Panc1 (cell line): ENCODE results near the gene PRPS2. TPM values are rescaled to one million over a fixed set of nuclear protein-coding genes. Genes with fewer than 3 reads are reported as not detected.

Experiments used
- ATAC-seq: fragments of 200-7000 bp; cut with Tn5 transposase; 2 replicates; pipeline ENCODE4 v1.9.1; 2020; ENCODE audit warnings: mild to moderate bottlenecking, moderate library complexity
- BruUV-seq: library from RNA; stranded (reverse); fragments of 400-500 nt; replicated peaks from 2 replicates; lab custom pipeline; 2021; lab: Mats Ljungman, UMichigan
- CTCF ChIA-PET: fragments of 300-600 bp; sonication (Branson Sonifier 250); formaldehyde crosslinking; loops from one replicate; lab custom pipeline; 2022; ENCODE audit warnings: antibody characterized with exemption; lab: Charles Lee
- POLR2A ChIA-PET: fragments of 300-600 bp; sonication (Branson Sonifier 250); formaldehyde crosslinking; loops from one replicate; lab custom pipeline; 2022; ENCODE audit warnings: antibody characterized with exemption; lab: Charles Lee
- DNase-seq: peaks from one replicate; pipeline ENCODE4 v3.0.0-alpha.2; 2010; ENCODE audit warnings: low read depth, low spot score
- H3K27ac ChIP-seq: 2 replicates; pipeline ENCODE4 v1.5.1; 2011; ENCODE audit warnings: mild to moderate bottlenecking, low read length, inconsistent platforms
- H3K27me3 ChIP-seq: fragments of 200-500 bp; sonication (Bioruptor generic); 2 replicates; pipeline ENCODE4 v1.6.0; 2014; ENCODE audit warnings: low read length, inconsistent platforms; ENCODE audit not compliant: control insufficient read depth, insufficient read depth
- H3K36me3 ChIP-seq: fragments of 200-500 bp; sonication (Bioruptor generic); 2 replicates; pipeline ENCODE4 v1.5.1; 2014; ENCODE audit warnings: inconsistent platforms, mild to moderate bottlenecking, low read length, moderate library complexity; ENCODE audit not compliant: control insufficient read depth, insufficient read depth
- H3K4me1 ChIP-seq: 2 replicates; pipeline ENCODE4 v1.5.1; 2011; ENCODE audit warnings: inconsistent platforms, mild to moderate bottlenecking, low read length, moderate library complexity; ENCODE audit not compliant: control insufficient read depth, insufficient read depth
- H3K4me3 ChIP-seq, 2 experiments: 2 replicates each; pipeline ENCODE4 v1.5.1; 2011 to 2012; ENCODE audit warnings: low read depth in 2 of 2, low read length in 2 of 2, mild to moderate bottlenecking in 2 of 2, inconsistent platforms in 1 of 2, moderate library complexity in 1 of 2
- H3K9me3 ChIP-seq: fragments of 200-500 bp; sonication (Bioruptor generic); 2 replicates; pipeline ENCODE4 v1.5.1; 2014; ENCODE audit warnings: low read depth, mild to moderate bottlenecking, inconsistent platforms, low read length, moderate library complexity; ENCODE audit not compliant: control insufficient read depth, insufficient read depth
- POLR2AphosphoS5 ChIP-seq: IDR thresholded peaks from 2 replicates; pipeline ENCODE4 v1.6.1; 2012; ENCODE audit warnings: mild to moderate bottlenecking, low read depth, low read length, moderate library complexity
- REST ChIP-seq, 2 experiments: IDR thresholded peaks; 2 replicates each; pipeline ENCODE4 v1.6.1; 2011 to 2012; ENCODE audit warnings: low read depth in 2 of 2, control low read depth in 1 of 2, low read length in 1 of 2, mild to moderate bottlenecking in 1 of 2, moderate library complexity in 1 of 2; ENCODE audit not compliant: insufficient read depth in 1 of 2
- SIN3A ChIP-seq: IDR thresholded peaks from 2 replicates; pipeline ENCODE4 v1.6.1; 2012; ENCODE audit warnings: low read depth, mild to moderate bottlenecking, low read length, moderate library complexity, borderline replicate concordance; ENCODE audit not compliant: insufficient read depth
- TCF7L2 ChIP-seq: IDR thresholded peaks from 2 replicates; pipeline ENCODE4 v1.6.1; 2011; ENCODE audit warnings: mild to moderate bottlenecking, low read depth, low read length, inconsistent platforms
- in situ Hi-C: cut with HindIII; loops from 2 replicates; pipeline ENCODE4 v1.10.0; 2016; ENCODE audit warnings: low sequenced_read_pairs, low pct_unique_long_range_greater_than_20kb
- intact Hi-C: fragments of 100-400 bp; cut with micrococcal nuclease; formaldehyde crosslinking; loops from one replicate; pipeline ENCODE4 v1.10.0; 2022; ENCODE audit not compliant: unreplicated experiment
- total RNA-seq: library from RNA; stranded (reverse); gene quantifications from one replicate; pipeline ENCODE4 v1.2.1, GENCODE V29; 2021; ENCODE audit not compliant: unreplicated experiment
- TF ChIP-seq, protein P1 (sequence below): fragments of 450-650 bp; IDR thresholded peaks from 2 replicates; pipeline ENCODE4 v1.5.1; 2017; ENCODE audit warnings: mild to moderate bottlenecking

PRPS2 gene
- total RNA-seq, 1 experiment from 2014 or later, result 28.4 TPM

DNA sequence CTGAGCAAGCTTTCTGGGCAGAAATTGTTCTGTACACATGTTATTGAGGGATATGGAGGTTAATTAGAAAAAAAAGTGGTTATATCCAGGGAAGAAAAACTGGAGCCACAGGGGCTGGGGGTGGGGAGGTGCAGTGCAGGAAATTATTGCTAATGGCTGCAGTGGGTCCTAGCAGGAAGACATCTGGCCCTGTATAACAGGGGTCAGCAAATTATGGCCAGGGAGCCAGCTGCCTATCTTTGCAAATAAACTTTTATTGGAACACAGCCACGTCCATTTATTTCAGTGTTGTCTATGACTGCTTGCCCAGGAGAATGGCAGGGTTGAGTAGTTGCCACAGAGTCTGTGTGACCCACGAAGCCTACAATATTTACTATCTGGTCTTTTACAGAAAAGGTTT is 23.4 kb upstream of the PRPS2 start:
- Histone ChIP-seq H3K27me3 (no peaks in the 10 kb centered on the region), H3K36me3 (no peaks in the 10 kb centered on the region), H3K27ac (no peak overlapping the region), H3K4me3 (no peak overlapping the region), H3K9me3 (no peaks in the 10 kb centered on the region), H3K4me1 (no peaks in the 10 kb centered on the region)
- in situ Hi-C loops, result no loop called here
- no TSS peak for BruUV-seq
- ATAC-seq (no peak), DNase-seq (no peak)
- ChIA-PET POLR2A (no interaction called here), CTCF (no interaction called here)
- no peak for TF ChIP-seq TCF7L2
- TF ChIP-seq REST (IDR thresholded peaks at IDR 0.05; ENCODE audit: insufficient read depth in 1 of 2, low read depth in 2 of 2, low read length in 1 of 2), result no peak
- TF ChIP-seq SIN3A, result no peak
- TF ChIP-seq, protein P1, sequence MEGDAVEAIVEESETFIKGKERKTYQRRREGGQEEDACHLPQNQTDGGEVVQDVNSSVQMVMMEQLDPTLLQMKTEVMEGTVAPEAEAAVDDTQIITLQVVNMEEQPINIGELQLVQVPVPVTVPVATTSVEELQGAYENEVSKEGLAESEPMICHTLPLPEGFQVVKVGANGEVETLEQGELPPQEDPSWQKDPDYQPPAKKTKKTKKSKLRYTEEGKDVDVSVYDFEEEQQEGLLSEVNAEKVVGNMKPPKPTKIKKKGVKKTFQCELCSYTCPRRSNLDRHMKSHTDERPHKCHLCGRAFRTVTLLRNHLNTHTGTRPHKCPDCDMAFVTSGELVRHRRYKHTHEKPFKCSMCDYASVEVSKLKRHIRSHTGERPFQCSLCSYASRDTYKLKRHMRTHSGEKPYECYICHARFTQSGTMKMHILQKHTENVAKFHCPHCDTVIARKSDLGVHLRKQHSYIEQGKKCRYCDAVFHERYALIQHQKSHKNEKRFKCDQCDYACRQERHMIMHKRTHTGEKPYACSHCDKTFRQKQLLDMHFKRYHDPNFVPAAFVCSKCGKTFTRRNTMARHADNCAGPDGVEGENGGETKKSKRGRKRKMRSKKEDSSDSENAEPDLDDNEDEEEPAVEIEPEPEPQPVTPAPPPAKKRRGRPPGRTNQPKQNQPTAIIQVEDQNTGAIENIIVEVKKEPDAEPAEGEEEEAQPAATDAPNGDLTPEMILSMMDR, result no peak
- no peak for TF ChIP-seq POLR2AphosphoS5
- intact Hi-C loops, result no loop called here

- TF ChIP-seq TCF7L2, result no peak
- no peak for TF ChIP-seq POLR2AphosphoS5
- TF ChIP-seq, protein P1, result no peak
- ChIA-PET CTCF (no interaction called here), POLR2A (no interaction called here)
- H3K4me3 ChIP-seq, result no peak overlapping the region
- H3K27me3 ChIP-seq, result no peaks in the 10 kb centered on the region
- in situ Hi-C loops (no loop called here), intact Hi-C loops (no loop called here)
- no peaks in the 10 kb centered on the region for H3K36me3 ChIP-seq
- H3K27ac ChIP-seq, result no peak overlapping the region
- H3K4me1 ChIP-seq, result no peaks in the 10 kb centered on the region
- DNase-seq, result no peak
- no peaks in the 10 kb centered on the region for H3K9me3 ChIP-seq
- no peak for ATAC-seq
- BruUV-seq, result no TSS peak
Measured at GRCh38 chrX:12768491-12768890, 22.7 kb upstream of the PRPS2 start.
